Parathyroid adenoma (tissue), 2 donors: ENCODE data around the gene C12orf60.

Experiments used
- H2AFZ ChIP-seq: fragments of 300-600 bp; sonication (generic); one replicate; pipeline ENCODE4 v1.7.0; 2017; ENCODE audit warnings: antibody characterized with exemption, mild to moderate bottlenecking
- H3K27ac ChIP-seq: fragments of 300-600 bp; sonication (generic); one replicate; pipeline ENCODE4 v1.7.0; 2017
- H3K27me3 ChIP-seq: fragments of 300-600 bp; sonication (generic); one replicate; pipeline ENCODE4 v1.7.0; 2017; ENCODE audit warnings: low read length; ENCODE audit not compliant: control insufficient read depth, insufficient read depth
- H3K36me3 ChIP-seq: fragments of 300-600 bp; sonication (generic); one replicate; pipeline ENCODE4 v1.7.0; 2017; ENCODE audit warnings: low read length; ENCODE audit not compliant: control insufficient read depth, insufficient read depth
- H3K4me1 ChIP-seq: fragments of 300-600 bp; sonication (generic); one replicate; pipeline ENCODE4 v1.7.0; 2017; ENCODE audit warnings: control low read depth
- H3K4me2 ChIP-seq: fragments of 300-600 bp; sonication (generic); one replicate; pipeline ENCODE4 v1.7.0; 2017; ENCODE audit warnings: low read length
- H3K4me3 ChIP-seq: fragments of 300-600 bp; sonication (generic); one replicate; pipeline ENCODE4 v1.7.0; 2017; ENCODE audit warnings: low read depth, low read length
- H3K79me2 ChIP-seq: fragments of 300-600 bp; sonication (generic); one replicate; pipeline ENCODE4 v1.7.0; 2017; ENCODE audit warnings: control low read depth
- H3K9ac ChIP-seq: fragments of 300-600 bp; sonication (generic); one replicate; pipeline ENCODE4 v1.7.0; 2017; ENCODE audit warnings: mild to moderate bottlenecking
- H3K9me3 ChIP-seq: fragments of 300-600 bp; sonication (generic); one replicate; pipeline ENCODE4 v1.7.0; 2017; ENCODE audit warnings: low read length; ENCODE audit not compliant: control insufficient read depth
- CTCF ChIP-seq: fragments of 300-600 bp; sonication (generic); IDR thresholded peaks from one replicate; pipeline ENCODE4 v1.7.0; 2017; ENCODE audit warnings: antibody characterized with exemption, mild to moderate bottlenecking
- donor health status: primary hyperparathyroidism.

The C12orf60 gene

GRCh38 chr12:14839262-14839661 is 35.8 kb downstream of the C12orf60 start:
- Histone ChIP-seq H3K36me3 (no peaks in the 10 kb centered on the region), H3K79me2 (no peaks in the 10 kb centered on the region), H3K27ac (no peak overlapping the region), H3K4me3 (no peak overlapping the region), H3K9ac (no peak overlapping the region), H3K4me1 (no peaks in the 10 kb centered on the region), H3K4me2 (no peak overlapping the region), H2AFZ (no peak overlapping the region), H3K9me3 (no peaks in the 10 kb centered on the region), H3K27me3 (no peaks in the 10 kb centered on the region)
- TF ChIP-seq CTCF = no peak

- H3K9me3 ChIP-seq = no peaks in the 10 kb centered on the region
- H2AFZ ChIP-seq = no peak overlapping the region
- TF ChIP-seq CTCF = no peak
- H3K27me3 ChIP-seq = no peaks in the 10 kb centered on the region
- no peaks in the 10 kb centered on the region for H3K36me3 ChIP-seq
- no peaks in the 10 kb centered on the region for H3K4me1 ChIP-seq
- no peak overlapping the region for H3K4me3 ChIP-seq
- H3K4me2 ChIP-seq = no peak overlapping the region
- H3K9ac ChIP-seq = no peak overlapping the region
- H3K27ac ChIP-seq = no peak overlapping the region
- H3K79me2 ChIP-seq = no peaks in the 10 kb centered on the region
Observed at GRCh38 chr12:14840616-14841015, 37.1 kb downstream of the C12orf60 start.

- H3K36me3 ChIP-seq = no peaks in the 10 kb centered on the region
- TF ChIP-seq CTCF = no peak
- H3K9ac ChIP-seq = no peak overlapping the region
- H3K27me3 ChIP-seq = no peaks in the 10 kb centered on the region
- no peak overlapping the region for H3K4me3 ChIP-seq
- no peak overlapping the region for H3K4me2 ChIP-seq
- no peaks in the 10 kb centered on the region for H3K79me2 ChIP-seq
- no peak overlapping the region for H2AFZ ChIP-seq
- no peaks in the 10 kb centered on the region for H3K9me3 ChIP-seq
- peak overlapping the region; percentile 25 for H3K27ac ChIP-seq
- H3K4me1 ChIP-seq = no peaks in the 10 kb centered on the region
Observed at GRCh38 chr12:14841761-14842160, 38.3 kb downstream of the C12orf60 start.

- H3K79me2 ChIP-seq = no peaks in the 10 kb centered on the region
- no peaks in the 10 kb centered on the region for H3K36me3 ChIP-seq
- H3K27me3 ChIP-seq = no peaks in the 10 kb centered on the region
- no peaks in the 10 kb centered on the region for H3K4me1 ChIP-seq
- no peak overlapping the region for H3K9ac ChIP-seq
- H3K9me3 ChIP-seq = no peaks in the 10 kb centered on the region
- TF ChIP-seq CTCF = no peak
- no peak overlapping the region for H3K4me3 ChIP-seq
- no peak overlapping the region for H3K4me2 ChIP-seq
- H2AFZ ChIP-seq = no peak overlapping the region
- H3K27ac ChIP-seq = peak overlapping the region; percentile 29
Observed at GRCh38 chr12:14842315-14842714, 38.8 kb downstream of the C12orf60 start.

- peak within 1 kb of the TSS; percentile 29 for H3K27ac ChIP-seq
- H3K4me1 ChIP-seq = no peaks in the 10 kb centered on the region
- no peaks in the 10 kb centered on the region for H3K27me3 ChIP-seq
- no peaks in the 10 kb centered on the region for H3K9me3 ChIP-seq
- no peak within 1 kb of the TSS for H3K4me2 ChIP-seq
- H3K9ac ChIP-seq = no peak within 1 kb of the TSS
- no peak for TF ChIP-seq CTCF
- H2AFZ ChIP-seq = no peak within 1 kb of the TSS
- H3K36me3 ChIP-seq = no peaks in the 10 kb centered on the region
- no peak within 1 kb of the TSS for H3K4me3 ChIP-seq
- no peaks in the 10 kb centered on the region for H3K79me2 ChIP-seq
Observed at GRCh38 chr12:14843425-14843887, 40.0 kb downstream of the C12orf60 start, which contains the start of gene ART4. TSS of gene ART4 (minus strand) at chr12:14843526. CDS start at chr12:14843113, 413 bp downstream.
